Uterus (tissue), 2 donors: ENCODE data around the gene LSP1.

Source experiments
- POLR2A ChIP-seq, 2 donors: fragments of 450-650 bp; IDR thresholded peaks; one replicate each; pipeline ENCODE4 v1.6.1; 2016; ENCODE audit warnings: antibody characterized with exemption in 2 of 2, mild to moderate bottlenecking in 1 of 2, moderate library complexity in 1 of 2
- TF ChIP-seq, protein P1 (sequence below), 4 experiments: fragments of 200-600 bp in 2 of 4; fragments of 450-650 bp in 2 of 4; sonication (generic) in 2 of 4; IDR thresholded peaks; one replicate each; pipeline ENCODE4 v1.5.1; 2016 to 2019; ENCODE audit warnings: antibody characterized with exemption in 4 of 4, mild to moderate bottlenecking in 2 of 4, moderate library complexity in 1 of 4

DNA sequence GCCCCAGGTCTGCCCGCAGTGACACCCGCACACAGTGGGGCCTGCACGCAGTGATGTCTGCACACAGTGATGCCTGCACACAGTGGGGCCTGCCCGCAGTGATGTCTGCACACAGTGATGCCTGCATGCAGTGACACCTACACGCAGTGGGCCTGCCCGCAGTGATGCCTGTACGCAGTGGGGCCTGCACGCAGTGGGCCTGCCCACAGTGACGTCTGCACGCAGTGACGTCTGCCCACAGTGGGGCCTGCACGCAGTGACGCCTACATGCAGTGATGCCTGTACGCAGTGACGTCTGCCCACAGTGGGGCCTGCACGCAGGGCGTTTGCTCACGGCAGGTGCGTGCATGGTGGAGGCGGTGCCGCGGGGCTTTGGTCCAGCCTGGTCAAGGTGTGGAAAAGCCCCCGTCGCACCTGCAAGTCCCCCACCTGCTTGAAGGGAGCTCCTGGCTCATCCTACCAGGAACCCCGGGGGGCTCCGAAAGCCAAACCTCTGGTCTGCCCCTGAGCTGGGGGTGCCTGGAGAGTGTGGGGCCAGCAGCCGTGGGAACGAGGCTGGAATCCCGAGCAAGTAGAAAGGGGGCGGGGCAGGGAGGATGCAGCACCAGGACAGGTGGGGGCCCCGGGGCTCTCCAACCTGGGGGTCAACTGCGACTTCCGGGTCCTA is 27.0 kb upstream of the LSP1 start:
- TF ChIP-seq, protein P1, sequence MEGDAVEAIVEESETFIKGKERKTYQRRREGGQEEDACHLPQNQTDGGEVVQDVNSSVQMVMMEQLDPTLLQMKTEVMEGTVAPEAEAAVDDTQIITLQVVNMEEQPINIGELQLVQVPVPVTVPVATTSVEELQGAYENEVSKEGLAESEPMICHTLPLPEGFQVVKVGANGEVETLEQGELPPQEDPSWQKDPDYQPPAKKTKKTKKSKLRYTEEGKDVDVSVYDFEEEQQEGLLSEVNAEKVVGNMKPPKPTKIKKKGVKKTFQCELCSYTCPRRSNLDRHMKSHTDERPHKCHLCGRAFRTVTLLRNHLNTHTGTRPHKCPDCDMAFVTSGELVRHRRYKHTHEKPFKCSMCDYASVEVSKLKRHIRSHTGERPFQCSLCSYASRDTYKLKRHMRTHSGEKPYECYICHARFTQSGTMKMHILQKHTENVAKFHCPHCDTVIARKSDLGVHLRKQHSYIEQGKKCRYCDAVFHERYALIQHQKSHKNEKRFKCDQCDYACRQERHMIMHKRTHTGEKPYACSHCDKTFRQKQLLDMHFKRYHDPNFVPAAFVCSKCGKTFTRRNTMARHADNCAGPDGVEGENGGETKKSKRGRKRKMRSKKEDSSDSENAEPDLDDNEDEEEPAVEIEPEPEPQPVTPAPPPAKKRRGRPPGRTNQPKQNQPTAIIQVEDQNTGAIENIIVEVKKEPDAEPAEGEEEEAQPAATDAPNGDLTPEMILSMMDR (IDR thresholded peaks at IDR 0.05), result no peak
- TF ChIP-seq POLR2A (IDR thresholded peaks at IDR 0.05), result no peak
